SU-DHL-6 (cell line): ENCODE data around the gene CCDC92B.

Source experiments
- CTCF ChIP-seq: fragments of 200-600 bp; sonication (generic); IDR thresholded peaks from one replicate; pipeline ENCODE4 v1.5.1; 2017; ENCODE audit warnings: antibody characterized with exemption, mild to moderate bottlenecking, low read length, moderate library complexity; ENCODE audit not compliant: insufficient read depth, poor library complexity, severe bottlenecking
- EZH2phosphoT487 ChIP-seq: fragments of 200-600 bp; sonication (generic), shearing (Covaris generic); conservative IDR thresholded peaks from 2 replicates; pipeline ENCODE4 v1.6.1; 2018; ENCODE audit warnings: mild to moderate bottlenecking, antibody characterized with exemption, low read length, moderate library complexity, mixed read lengths

- TF ChIP-seq CTCF (no peak), EZH2phosphoT487 (no peak)
Measured at GRCh38 chr17:2730764-2731353, 18.6 kb downstream of the CCDC92B start.
